IPS-NIHi7 (cell line): ENCODE data around the gene C10orf62.
"Not testable (repeated sequence)": the region's sequence is repeated elsewhere in the genome, so short reads cannot be mapped to it uniquely, and the experiment has no call there.

Experiments
- DNase-seq: peaks from one replicate; pipeline ENCODE4 v3.0.0; 2012; ENCODE audit warnings: mixed read lengths; ENCODE audit errors: extremely low spot score

C10orf62 gene, protein sequence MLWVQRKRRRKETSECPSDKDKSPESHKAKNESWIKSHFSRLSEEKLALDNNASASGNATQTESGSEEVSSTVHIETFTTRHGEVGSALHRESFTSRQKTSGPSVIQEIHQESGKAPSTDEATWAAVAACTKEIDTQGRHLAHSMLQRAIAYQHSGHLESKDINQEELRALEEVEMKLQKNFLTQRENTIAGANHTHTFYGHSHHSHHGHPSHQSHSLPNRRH

GRCh38 chr10:97589479-97589878 is at the start of gene C10orf62:
TSS of gene C10orf62 (plus strand) at chr10:97589721. CDS start at chr10:97589898, 177 bp downstream.
- DNase-seq, result no peak

DNA sequence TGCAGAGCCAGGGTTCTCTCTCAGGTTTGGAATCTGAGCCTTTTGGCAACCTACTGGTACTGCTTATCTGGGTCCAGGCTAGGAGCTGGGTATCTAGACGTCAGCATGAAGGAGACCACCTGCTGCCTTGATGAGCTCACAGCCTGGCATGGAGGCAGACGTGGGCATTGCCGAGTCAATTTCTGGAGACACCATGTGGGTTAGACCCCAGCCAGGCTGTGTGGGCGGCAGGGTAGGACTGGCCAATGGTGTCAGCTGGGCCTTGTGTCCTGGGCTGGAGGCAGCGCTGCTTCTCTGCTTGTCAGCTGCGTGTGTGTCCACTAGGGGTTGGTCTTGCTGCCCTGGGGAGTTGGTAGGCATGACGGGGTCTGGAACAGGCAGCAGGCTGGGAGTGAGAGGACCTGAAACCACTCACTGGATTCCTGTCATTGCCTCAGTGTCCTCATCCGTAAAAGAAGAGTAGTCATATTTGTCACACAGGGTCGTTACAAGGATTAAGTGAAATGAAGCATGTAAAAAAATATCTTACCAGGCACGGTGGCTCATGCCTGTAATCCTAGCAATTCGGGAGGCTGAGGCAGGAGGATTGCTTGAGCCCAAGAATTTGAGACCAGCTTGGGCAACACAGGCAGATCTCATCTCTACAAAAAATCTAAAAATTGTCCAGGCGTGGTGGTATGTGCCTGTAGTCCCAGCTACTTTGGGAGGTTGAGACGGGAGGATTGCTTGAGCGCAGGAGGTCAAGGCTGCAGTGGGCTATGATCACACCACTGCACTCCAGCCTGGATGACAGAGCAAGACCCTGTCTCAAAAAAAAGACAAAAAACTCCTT is 48.6 kb upstream of the C10orf62 start:
- no peak for DNase-seq

DNA sequence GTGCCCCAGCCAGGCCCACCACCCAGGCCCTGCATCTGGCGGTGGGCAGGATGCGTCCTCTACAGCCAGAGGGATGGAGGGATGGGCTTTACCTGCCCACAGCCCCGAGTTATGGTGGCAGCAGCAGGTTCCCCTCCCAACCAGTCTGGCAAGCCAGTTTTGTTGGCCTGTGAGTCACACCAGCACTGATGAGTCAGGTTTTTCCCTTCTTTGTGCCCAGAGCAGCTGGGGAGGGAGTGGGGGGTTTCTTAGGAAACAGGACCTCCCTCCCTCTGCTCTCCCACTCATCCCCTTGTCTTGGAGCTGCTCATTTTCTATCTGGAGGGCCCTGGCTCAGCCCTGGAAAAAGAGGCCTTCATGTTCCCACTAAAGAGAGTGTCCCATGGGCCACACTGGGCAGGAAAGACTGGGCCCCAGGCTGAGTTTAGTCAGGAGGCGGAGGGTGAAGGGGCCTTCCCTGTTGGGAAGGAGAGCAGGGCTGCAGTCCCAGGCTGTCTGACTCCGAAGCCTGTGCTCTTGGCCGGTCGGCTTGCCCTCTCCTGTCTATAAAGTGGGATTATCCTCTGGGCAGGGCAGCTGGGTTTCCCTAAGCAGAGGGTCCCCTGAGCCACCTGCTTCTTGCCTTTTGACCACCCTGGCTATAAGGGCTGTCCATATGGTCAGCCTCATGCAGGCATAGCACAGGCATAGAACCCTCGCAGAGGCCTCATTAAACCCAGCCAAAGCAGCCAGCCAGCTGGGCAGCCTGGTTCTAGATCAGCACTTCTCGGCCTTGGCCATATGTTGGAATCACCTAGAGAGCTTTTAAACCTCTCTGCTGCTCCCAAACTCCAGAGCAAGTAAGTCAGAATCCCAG is 47.1 kb upstream of the C10orf62 start:
- DNase-seq, result peak; percentile 63

DNA sequence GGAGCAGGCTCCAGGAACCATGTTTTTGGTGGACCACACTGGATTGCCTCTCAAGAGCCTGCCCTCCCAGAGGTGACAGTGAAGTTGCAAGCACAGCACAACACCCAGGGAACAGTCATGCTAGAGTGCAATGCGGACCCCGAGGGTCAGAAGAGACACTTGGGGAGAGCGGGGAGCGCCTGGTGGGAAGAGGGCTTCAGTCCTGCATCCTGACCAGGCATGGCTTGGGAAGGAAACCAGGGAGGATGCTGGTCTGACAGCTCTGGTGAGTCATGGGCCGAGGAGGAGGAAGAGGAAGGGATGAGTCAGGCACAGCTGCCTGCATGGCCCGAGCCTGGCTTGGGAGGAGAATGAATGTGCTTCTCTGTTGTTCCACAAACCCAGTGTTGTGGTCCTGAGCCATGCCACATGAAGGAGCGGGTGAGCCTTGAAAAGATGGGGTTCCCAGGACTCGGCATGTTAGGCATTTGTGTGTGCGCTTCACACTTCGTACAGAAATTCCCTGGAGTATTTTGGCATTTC is 46.4 kb upstream of the C10orf62 start:
- DNase-seq, result peak; percentile 56

GRCh38 chr10:97546456-97547270 is 42.9 kb upstream of the C10orf62 start:
- DNase-seq, result no peak

- no peak for DNase-seq
Measured at GRCh38 chr10:97547271-97547600, 42.3 kb upstream of the C10orf62 start.

GRCh38 chr10:97547962-97548361 is 41.6 kb upstream of the C10orf62 start:
- DNase-seq, result no peak

- no peak for DNase-seq
Measured at GRCh38 chr10:97548828-97549455, 40.6 kb upstream of the C10orf62 start.

GRCh38 chr10:97549587-97550322 is 39.8 kb upstream of the C10orf62 start:
- DNase-seq, result no peak

DNA sequence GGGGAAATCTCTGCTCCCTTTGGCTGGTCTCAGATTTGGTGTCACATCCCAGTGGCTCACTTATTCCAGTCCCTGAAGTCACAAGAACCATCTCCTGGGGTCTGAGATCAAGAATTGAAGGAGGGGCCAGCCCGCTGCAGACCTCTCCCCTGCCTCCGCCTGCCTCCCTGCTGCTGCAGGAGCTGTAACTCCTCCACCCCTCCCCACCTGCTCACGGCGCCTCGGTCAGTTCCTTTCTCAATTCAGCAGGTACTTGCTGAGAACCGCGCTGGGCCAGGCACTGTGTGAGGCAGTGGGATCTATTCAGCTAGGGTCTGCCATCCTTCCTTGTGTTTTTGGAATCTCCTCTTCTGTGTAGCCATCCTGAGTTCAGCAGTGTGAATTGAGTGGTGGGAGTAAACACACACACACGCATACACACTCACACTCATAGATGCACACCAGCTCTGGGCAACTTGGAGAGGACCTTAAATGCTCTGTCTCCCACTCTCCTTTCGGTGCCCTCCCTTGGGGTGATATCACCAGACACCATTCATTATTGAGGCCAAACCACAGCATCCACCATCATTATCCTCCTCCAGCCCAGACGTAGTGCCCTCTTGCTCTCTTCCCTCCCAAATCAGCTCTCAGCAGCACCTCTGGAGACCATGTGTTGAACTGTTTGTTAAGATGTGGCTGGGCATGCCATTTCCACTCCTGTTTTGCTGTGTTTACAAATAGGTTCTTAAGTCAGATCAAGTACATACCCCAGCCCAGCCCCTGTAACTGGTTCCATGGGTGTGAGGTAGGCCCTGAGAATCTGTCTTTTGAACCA is 39.0 kb upstream of the C10orf62 start:
- DNase-seq, result no peak

DNA sequence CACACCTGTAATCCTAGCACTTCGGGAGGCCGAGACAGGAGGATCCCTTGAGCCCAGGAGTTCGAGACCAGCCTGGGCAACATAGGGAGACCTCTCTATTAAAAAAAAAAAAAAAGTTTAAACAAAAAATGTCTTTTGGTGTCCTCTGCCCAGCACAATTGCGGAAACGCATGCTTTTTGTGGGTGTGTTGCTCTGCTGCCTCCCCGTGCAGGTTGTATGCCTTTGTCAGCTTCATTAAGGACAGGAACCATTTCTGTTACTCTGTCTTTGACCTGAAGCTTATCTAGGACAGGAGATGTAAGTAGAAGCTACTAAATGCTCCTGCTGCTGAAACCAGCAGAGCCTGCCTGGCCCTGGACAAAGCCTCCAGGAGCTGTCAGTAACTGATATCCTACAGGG is 38.2 kb upstream of the C10orf62 start:
- DNase-seq, result no peak

- DNase-seq, result peak; percentile 86
Measured at GRCh38 chr10:97553575-97554031, 35.9 kb upstream of the C10orf62 start.

DNA sequence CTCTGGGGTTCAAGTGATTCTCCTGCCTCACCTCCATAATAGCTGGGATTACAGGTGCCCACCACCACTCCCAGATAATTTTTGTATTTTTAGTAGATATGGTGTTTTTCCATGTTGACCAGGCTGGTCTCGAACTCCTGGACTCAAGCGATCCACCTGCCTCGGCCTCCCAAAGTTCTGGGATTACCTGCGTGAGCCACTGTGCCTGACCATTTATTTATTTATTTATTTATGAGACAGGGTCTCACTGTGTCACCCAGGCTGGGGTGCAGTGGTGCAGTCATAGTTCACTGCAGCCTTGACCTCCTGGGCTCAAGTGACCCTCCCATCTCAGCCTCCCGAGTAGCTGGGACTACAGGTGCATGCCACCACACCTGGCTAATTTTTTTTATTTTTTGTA is 35.2 kb upstream of the C10orf62 start:
- DNase-seq, result not testable (repeated sequence)

- not testable (repeated sequence) for DNase-seq
Measured at GRCh38 chr10:97555541-97555940, 34.0 kb upstream of the C10orf62 start.

DNA sequence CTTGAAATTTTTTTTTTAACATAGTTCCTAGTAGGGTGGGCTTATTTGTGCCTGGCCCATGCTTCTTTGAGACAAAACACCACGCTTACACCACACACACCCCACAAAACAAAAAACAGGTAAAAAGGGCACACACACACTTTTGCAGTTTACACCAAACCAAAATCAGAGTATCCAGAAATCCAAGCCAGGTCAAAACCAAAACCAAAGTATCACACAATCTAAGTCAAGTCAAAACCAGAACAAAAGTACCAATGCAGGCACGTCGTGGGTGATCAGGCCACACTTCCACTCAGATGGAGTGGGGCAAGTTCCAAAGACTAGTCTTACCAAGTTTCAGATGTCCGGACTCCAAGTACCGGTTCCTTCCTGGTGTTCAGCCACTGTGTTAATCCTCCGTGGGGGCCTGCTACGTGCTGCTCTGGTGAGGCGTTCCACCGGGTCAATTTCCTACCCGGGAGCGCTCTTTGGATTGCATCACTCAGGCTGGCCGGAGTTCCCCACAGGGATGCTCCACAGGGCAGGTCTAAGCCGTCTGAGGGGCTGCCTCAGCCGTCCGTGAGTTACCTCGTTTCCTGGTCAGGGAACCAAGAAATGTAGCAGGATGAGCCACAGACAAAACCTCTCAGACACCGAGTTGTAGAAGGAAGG is 28.7 kb upstream of the C10orf62 start:
- not testable (repeated sequence) for DNase-seq

GRCh38 chr10:97561386-97562077 is 28.0 kb upstream of the C10orf62 start:
- not testable (repeated sequence) for DNase-seq

GRCh38 chr10:97562329-97562728 is 27.2 kb upstream of the C10orf62 start:
- DNase-seq, result not testable (repeated sequence)

- DNase-seq, result no peak
Measured at GRCh38 chr10:97563337-97563736, 26.2 kb upstream of the C10orf62 start.
